ELF-1 (cell line): ENCODE results near the gene SUSD3.
"Not testable (repeated sequence)": the region's sequence is repeated elsewhere in the genome, so short reads cannot be mapped to it uniquely, and the experiment has no call there.

ENCODE experiments used
- DNase-seq: peaks from one replicate; pipeline ENCODE4 v3.0.0-alpha.2; 2016; ENCODE audit warnings: low read depth, low spot score

SUSD3 gene

GRCh38 chr9:93111001-93111370, 52.5 kb downstream of the SUSD3 start:
- no peak for DNase-seq

- no peak for DNase-seq
Measured at GRCh38 chr9:93111371-93112115, 53.0 kb downstream of the SUSD3 start.

GRCh38 chr9:93112116-93112863, 53.8 kb downstream of the SUSD3 start:
- DNase-seq = no peak

GRCh38 chr9:93112864-93113389, 54.4 kb downstream of the SUSD3 start:
- DNase-seq = no peak

GRCh38 chr9:93114169-93114983, 55.9 kb downstream of the SUSD3 start:
- DNase-seq = no peak

- no peak for DNase-seq
Measured at GRCh38 chr9:93114984-93115335, 56.5 kb downstream of the SUSD3 start.

- no peak for DNase-seq
Measured at GRCh38 chr9:93115486-93116071, 57.1 kb downstream of the SUSD3 start.

- DNase-seq = no peak
Measured at GRCh38 chr9:93116072-93116961, 57.8 kb downstream of the SUSD3 start.

- not testable (repeated sequence) for DNase-seq
Measured at GRCh38 chr9:93117521-93117920, 59.0 kb downstream of the SUSD3 start.

- DNase-seq = no peak
Measured at GRCh38 chr9:93117924-93118862, 59.7 kb downstream of the SUSD3 start.

- no peak for DNase-seq
Measured at GRCh38 chr9:93118863-93119702, 60.6 kb downstream of the SUSD3 start.

GRCh38 chr9:93119703-93119952, 61.1 kb downstream of the SUSD3 start:
- DNase-seq = no peak

GRCh38 chr9:93119953-93120845, 61.7 kb downstream of the SUSD3 start:
- DNase-seq = no peak

- DNase-seq = no peak
Measured at GRCh38 chr9:93120846-93121315, 62.4 kb downstream of the SUSD3 start.

GRCh38 chr9:93121316-93122241, 63.1 kb downstream of the SUSD3 start:
- DNase-seq = no peak

- no peak for DNase-seq
Measured at GRCh38 chr9:93122721-93123221, 64.3 kb downstream of the SUSD3 start.
